ENCODE results near the gene IHH. TPM values are rescaled to one million over a fixed set of nuclear protein-coding genes. Genes with fewer than 3 reads are reported as not detected.

IHH gene
- total and polyA plus RNA-seq, 2 donors (not counting 3 experiments of a cell fraction or from before 2014, with no cell fraction given) = 0.03 TPM; not detected in 1

DNA sequence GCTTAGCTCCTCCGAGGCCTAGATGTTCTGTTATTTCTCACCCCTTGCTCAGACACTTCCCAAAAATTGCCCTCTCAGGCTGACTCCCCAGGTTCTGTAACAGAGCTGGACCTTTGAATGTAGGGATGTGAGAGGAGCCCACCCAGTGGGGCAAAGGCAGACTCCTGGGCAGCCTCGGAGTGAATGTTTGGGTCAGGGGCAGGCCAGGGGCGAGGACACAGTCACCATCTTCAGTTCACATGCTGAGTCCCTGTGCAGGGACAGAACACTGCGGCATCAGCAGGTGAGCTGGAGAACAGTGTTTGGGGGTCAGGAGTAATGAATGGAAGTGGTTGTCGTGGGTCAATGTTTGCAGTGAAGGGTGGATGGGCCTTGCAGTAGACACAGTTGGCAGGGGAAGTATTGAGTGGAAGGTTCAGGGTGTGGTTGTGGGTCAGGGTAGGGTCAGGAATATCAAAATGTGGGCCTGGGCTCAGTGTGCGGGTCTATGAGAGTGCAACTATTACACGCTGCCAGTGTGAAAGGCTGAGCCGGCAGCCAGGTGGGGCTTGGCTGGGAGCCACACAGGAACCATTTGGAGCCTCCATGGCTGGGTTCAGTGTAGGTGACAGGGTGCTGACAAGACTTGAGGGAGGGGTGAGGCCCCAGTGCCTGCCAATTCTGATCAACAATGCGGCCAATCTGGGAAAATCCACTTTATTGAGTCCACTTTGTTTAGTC, 4.4 kb downstream of the IHH start:
- DNase-seq (ENCODE audit: low read depth, low spot score) (no peak), FAIRE-seq (no peak)
- ChIA-PET CTCF (interaction anchor here (0.6 to 1.8 kb wide), 8 partner anchors 15 to 100 kb away, joined by 3 to 10 read pairs (median 5); partner anchors contain the start of gene CFAP65), POLR2A (no interaction called here)
- Histone ChIP-seq H4K20me1 (replicated peaks; ENCODE audit: control insufficient read depth, extremely low read depth, insufficient read depth, low read length) (no peaks in the 10 kb centered on the region), H3K36me3 (ENCODE audit: control insufficient read depth in 2 of 2, extremely low read depth in 1 of 2, insufficient read depth in 2 of 2, low read length in 2 of 2) (no peaks in the 10 kb centered on the region), H3K9me3 (replicated peaks; ENCODE audit: control insufficient read depth, insufficient read depth, low read length) (no peaks in the 10 kb centered on the region), H3K4me1 (ENCODE audit: control insufficient read depth, extremely low read depth, insufficient read depth, low read length) (no peaks in the 10 kb centered on the region), H3K79me2 (ENCODE audit: control insufficient read depth, insufficient read depth, low read length) (no peaks in the 10 kb centered on the region), H2AFZ (ENCODE audit: low read depth, low read length) (no peak overlapping the region), H3K4me2 (ENCODE audit: insufficient read depth, low read length) (no peak overlapping the region), H3K9me1 (replicated peaks; ENCODE audit: control insufficient read depth, extremely low read depth, insufficient read depth, low read length) (no peaks in the 10 kb centered on the region), H3K27me3 (ENCODE audit: control insufficient read depth in 2 of 2, insufficient read depth in 2 of 2, low read length in 2 of 2) (peaks cover 41 to 50% of the 10 kb centered on the region in 2 experiments), H3K27ac (ENCODE audit: insufficient read depth, low read depth, low read length) (no peak overlapping the region), H3K4me3 (replicated peaks in 1 of 3; ENCODE audit: insufficient read depth in 1 of 3, low read depth in 1 of 3, low read length in 3 of 3) (no peak overlapping the region), H3K9ac (replicated peaks; ENCODE audit: extremely low read depth, insufficient read depth, low read length) (no peak overlapping the region)
- no peak for TF ChIP-seq JUN (IDR thresholded peaks at IDR 0.05; ENCODE audit: borderline replicate concordance, insufficient read depth, insufficient read length, low read depth)
- BruUV-seq (replicated peaks) = no TSS peak
- intact Hi-C loops (cut with micrococcal nuclease) = loop anchor here (5.0 kb wide), 2 partner anchors 74 to 161 kb away; partner anchors contain the start of gene ABCB6
- dilution Hi-C loops (cut with MboI; ENCODE audit: extremely low pct_ligation_motif_present, low sequenced_read_pairs) = no loop called here

DNA sequence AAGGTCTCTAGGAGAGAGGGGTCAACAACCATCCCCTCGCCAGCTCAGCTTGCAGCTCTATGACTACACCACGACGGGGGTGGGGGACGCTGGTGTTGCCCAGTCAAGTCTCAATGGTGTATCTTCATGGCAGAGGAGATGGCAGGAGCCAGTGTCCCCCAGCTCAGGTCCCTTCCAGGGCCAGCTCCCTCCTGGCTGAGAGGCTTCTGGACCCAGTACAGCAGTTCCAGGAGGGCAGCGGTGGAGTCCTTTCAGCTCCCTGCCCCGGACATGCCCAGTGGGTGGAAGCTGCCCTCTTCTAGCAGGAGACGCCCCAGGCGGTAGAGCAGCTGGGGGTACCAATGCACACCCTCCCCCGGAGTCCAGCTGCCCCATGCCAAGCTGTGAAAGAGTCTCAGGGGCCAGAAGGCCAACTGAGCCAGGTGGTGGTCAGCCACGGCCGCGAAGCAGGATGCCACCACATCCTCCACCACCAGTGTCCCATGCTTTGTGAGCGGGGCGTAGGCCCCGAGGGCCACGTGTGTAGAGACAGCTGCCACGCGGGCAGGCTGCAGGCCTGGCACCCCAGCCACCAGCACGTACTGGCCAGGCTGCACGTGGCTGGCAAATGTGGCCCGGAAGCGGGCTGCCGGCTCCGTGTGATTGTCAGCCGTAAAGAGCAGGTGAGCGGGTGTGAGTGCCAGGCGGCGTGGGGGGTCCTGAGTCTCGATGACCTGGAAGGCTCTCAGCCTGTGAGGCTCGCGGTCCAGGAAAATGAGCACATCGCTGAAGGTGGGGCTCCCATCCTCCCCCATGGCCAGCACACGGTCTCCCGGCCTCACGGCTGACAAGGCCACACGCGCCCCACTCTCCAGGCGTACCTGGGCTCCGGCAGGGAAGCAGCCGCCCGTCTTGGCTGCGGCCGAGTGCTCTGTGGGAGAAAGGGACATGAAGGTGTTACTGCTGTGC, 5.5 kb downstream of the IHH start:
- TF ChIP-seq, protein P1, sequence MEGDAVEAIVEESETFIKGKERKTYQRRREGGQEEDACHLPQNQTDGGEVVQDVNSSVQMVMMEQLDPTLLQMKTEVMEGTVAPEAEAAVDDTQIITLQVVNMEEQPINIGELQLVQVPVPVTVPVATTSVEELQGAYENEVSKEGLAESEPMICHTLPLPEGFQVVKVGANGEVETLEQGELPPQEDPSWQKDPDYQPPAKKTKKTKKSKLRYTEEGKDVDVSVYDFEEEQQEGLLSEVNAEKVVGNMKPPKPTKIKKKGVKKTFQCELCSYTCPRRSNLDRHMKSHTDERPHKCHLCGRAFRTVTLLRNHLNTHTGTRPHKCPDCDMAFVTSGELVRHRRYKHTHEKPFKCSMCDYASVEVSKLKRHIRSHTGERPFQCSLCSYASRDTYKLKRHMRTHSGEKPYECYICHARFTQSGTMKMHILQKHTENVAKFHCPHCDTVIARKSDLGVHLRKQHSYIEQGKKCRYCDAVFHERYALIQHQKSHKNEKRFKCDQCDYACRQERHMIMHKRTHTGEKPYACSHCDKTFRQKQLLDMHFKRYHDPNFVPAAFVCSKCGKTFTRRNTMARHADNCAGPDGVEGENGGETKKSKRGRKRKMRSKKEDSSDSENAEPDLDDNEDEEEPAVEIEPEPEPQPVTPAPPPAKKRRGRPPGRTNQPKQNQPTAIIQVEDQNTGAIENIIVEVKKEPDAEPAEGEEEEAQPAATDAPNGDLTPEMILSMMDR (IDR thresholded peaks at IDR 0.05; ENCODE audit: extremely low read depth in 1 of 2, insufficient read depth in 1 of 2, low read depth in 1 of 2, low read length in 2 of 2) = no peak
- TF ChIP-seq GATA2 (IDR thresholded peaks at IDR 0.05; ENCODE audit: insufficient read depth, insufficient read length, low read depth, low read length) (no peak), POLR2A (IDR thresholded peaks at IDR 0.05; ENCODE audit: low read depth, low read length) (no peak), EZH2 (IDR thresholded peaks at IDR 0.05; ENCODE audit: borderline replicate concordance, low read depth, low read length, severe bottlenecking) (no peak), JUN (IDR thresholded peaks at IDR 0.05; ENCODE audit: borderline replicate concordance, insufficient read depth, insufficient read length, low read depth) (no peak)
- Histone ChIP-seq H3K36me3 (ENCODE audit: control insufficient read depth in 2 of 2, extremely low read depth in 1 of 2, insufficient read depth in 2 of 2, low read length in 2 of 2) (no peaks in the 10 kb centered on the region), H3K9ac (replicated peaks; ENCODE audit: extremely low read depth, insufficient read depth, low read length) (no peak overlapping the region), H3K27me3 (ENCODE audit: control insufficient read depth in 2 of 2, insufficient read depth in 2 of 2, low read length in 2 of 2) (peaks cover 40% of the 10 kb centered on the region in 2 experiments), H4K20me1 (replicated peaks; ENCODE audit: control insufficient read depth, extremely low read depth, insufficient read depth, low read length) (no peaks in the 10 kb centered on the region), H2AFZ (ENCODE audit: low read depth, low read length) (no peak overlapping the region), H3K9me1 (replicated peaks; ENCODE audit: control insufficient read depth, extremely low read depth, insufficient read depth, low read length) (no peaks in the 10 kb centered on the region), H3K27ac (ENCODE audit: insufficient read depth, low read depth, low read length) (no peak overlapping the region), H3K9me3 (replicated peaks; ENCODE audit: control insufficient read depth, insufficient read depth, low read length) (no peaks in the 10 kb centered on the region), H3K4me1 (ENCODE audit: control insufficient read depth, extremely low read depth, insufficient read depth, low read length) (no peaks in the 10 kb centered on the region), H3K4me2 (ENCODE audit: insufficient read depth, low read length) (no peak overlapping the region), H3K4me3 (replicated peaks in 1 of 3; ENCODE audit: insufficient read depth in 1 of 3, low read depth in 1 of 3, low read length in 3 of 3) (no peak overlapping the region), H3K79me2 (ENCODE audit: control insufficient read depth, insufficient read depth, low read length) (no peaks in the 10 kb centered on the region)
- no TSS peak for BruUV-seq (replicated peaks)
- CTCF ChIA-PET = interaction anchor here (0.6 to 1.8 kb wide), 8 partner anchors 14 to 100 kb away, joined by 3 to 10 read pairs (median 5); partner anchors contain the start of gene CFAP65
- POLR2A ChIA-PET = no interaction called here
- intact Hi-C loops (cut with micrococcal nuclease) (loop anchor here (5.0 kb wide), 2 partner anchors 73 to 162 kb away; partner anchors contain the start of gene ABCB6), dilution Hi-C loops (cut with MboI; ENCODE audit: extremely low pct_ligation_motif_present, low sequenced_read_pairs) (no loop called here)
- FAIRE-seq (no peak), DNase-seq (ENCODE audit: low read depth, low spot score) (no peak)

Data from endothelial cell of umbilical vein (primary cell).